Measurements from ENCODE around the gene MNDA.
A peak's percentile ranks its signal among the peaks of the same experiment; 100 is the strongest.

Gene MNDA

GRCh38 chr1:158818975-158819431 is 12.1 kb upstream of the MNDA start:
- no peaks in the 10 kb centered on the region for H4K20me1 ChIP-seq (ENCODE audit: insufficient read depth, low read length, poor library complexity, severe bottlenecking)
- peak overlapping the region; percentile 50 for H3K4me2 ChIP-seq (ENCODE audit: low read depth, low read length, poor library complexity, severe bottlenecking)
- H3K4me1 ChIP-seq (ENCODE audit: insufficient read depth, low read length, poor library complexity, severe bottlenecking): peaks cover 30% of the 10 kb centered on the region
- H3K9me2 ChIP-seq (replicated peaks; ENCODE audit: low read depth, low read length): no peaks in the 10 kb centered on the region
- H3F3A ChIP-seq (ENCODE audit: low read depth): no peaks in the 10 kb centered on the region
- no peaks in the 10 kb centered on the region for H3K36me3 ChIP-seq (ENCODE audit: insufficient read depth, low read length)
- peak overlapping the region; percentile 44 for H2AFZ ChIP-seq (ENCODE audit: low read length)
- no peaks in the 10 kb centered on the region for H3K27me3 ChIP-seq (ENCODE audit: insufficient read depth, low read length, poor library complexity, severe bottlenecking)
- no peaks in the 10 kb centered on the region for H3K9me3 ChIP-seq (ENCODE audit: insufficient read depth, low read depth, low read length)
- no peaks in the 10 kb centered on the region for H3K79me2 ChIP-seq (ENCODE audit: insufficient read depth, low read length)
- TF ChIP-seq EZH2phosphoT487 (IDR thresholded peaks at IDR 0.05; ENCODE audit: borderline replicate concordance): no peak
- TF ChIP-seq CTCF (conservative IDR thresholded peaks at IDR 0.05; ENCODE audit: low read length): no peak
- peak overlapping the region; percentile 22 for H3K9ac ChIP-seq (ENCODE audit: low read depth, low read length, poor library complexity, severe bottlenecking)
- peak overlapping the region; percentile 45 for H3K4me3 ChIP-seq (ENCODE audit: low read length, poor library complexity, severe bottlenecking)

GRCh38 chr1:158819461-158820443 is 11.4 kb upstream of the MNDA start:
- Histone ChIP-seq H3K9me2 (replicated peaks; ENCODE audit: low read depth, low read length) (no peaks in the 10 kb centered on the region), H3K27me3 (ENCODE audit: insufficient read depth, low read length, poor library complexity, severe bottlenecking) (no peaks in the 10 kb centered on the region), H3K4me1 (ENCODE audit: insufficient read depth, low read length, poor library complexity, severe bottlenecking) (peaks cover 30% of the 10 kb centered on the region), H3K9ac (ENCODE audit: low read depth, low read length, poor library complexity, severe bottlenecking) (peak overlapping the region; percentile 22), H2AFZ (ENCODE audit: low read length) (peak overlapping the region; percentile 44), H3K36me3 (ENCODE audit: insufficient read depth, low read length) (no peaks in the 10 kb centered on the region), H4K20me1 (ENCODE audit: insufficient read depth, low read length, poor library complexity, severe bottlenecking) (no peaks in the 10 kb centered on the region), H3K79me2 (ENCODE audit: insufficient read depth, low read length) (no peaks in the 10 kb centered on the region), H3K9me3 (ENCODE audit: insufficient read depth, low read depth, low read length) (no peaks in the 10 kb centered on the region), H3K4me3 (ENCODE audit: low read length, poor library complexity, severe bottlenecking) (peak overlapping the region; percentile 45), H3K4me2 (ENCODE audit: low read depth, low read length, poor library complexity, severe bottlenecking) (peak overlapping the region; percentile 50), H3F3A (ENCODE audit: low read depth) (no peaks in the 10 kb centered on the region)
- no peak for TF ChIP-seq CTCF (conservative IDR thresholded peaks at IDR 0.05; ENCODE audit: low read length)
- no peak for TF ChIP-seq EZH2phosphoT487 (IDR thresholded peaks at IDR 0.05; ENCODE audit: borderline replicate concordance)

GRCh38 chr1:158821723-158822122 is 9.4 kb upstream of the MNDA start:
- TF ChIP-seq CTCF (conservative IDR thresholded peaks at IDR 0.05; ENCODE audit: low read length): no peak
- no peak for TF ChIP-seq EZH2phosphoT487 (IDR thresholded peaks at IDR 0.05; ENCODE audit: borderline replicate concordance)
- no peak overlapping the region for H3K9ac ChIP-seq (ENCODE audit: low read depth, low read length, poor library complexity, severe bottlenecking)
- no peaks in the 10 kb centered on the region for H4K20me1 ChIP-seq (ENCODE audit: insufficient read depth, low read length, poor library complexity, severe bottlenecking)
- H3K27me3 ChIP-seq (ENCODE audit: insufficient read depth, low read length, poor library complexity, severe bottlenecking): no peaks in the 10 kb centered on the region
- H3K4me3 ChIP-seq (ENCODE audit: low read length, poor library complexity, severe bottlenecking): no peak overlapping the region
- H3K4me2 ChIP-seq (ENCODE audit: low read depth, low read length, poor library complexity, severe bottlenecking): no peak overlapping the region
- H3K79me2 ChIP-seq (ENCODE audit: insufficient read depth, low read length): no peaks in the 10 kb centered on the region
- no peaks in the 10 kb centered on the region for H3K36me3 ChIP-seq (ENCODE audit: insufficient read depth, low read length)
- H3K9me3 ChIP-seq (ENCODE audit: insufficient read depth, low read depth, low read length): no peaks in the 10 kb centered on the region
- peaks cover 30% of the 10 kb centered on the region for H3K4me1 ChIP-seq (ENCODE audit: insufficient read depth, low read length, poor library complexity, severe bottlenecking)
- H3K9me2 ChIP-seq (replicated peaks; ENCODE audit: low read depth, low read length): no peaks in the 10 kb centered on the region
- no peaks in the 10 kb centered on the region for H3F3A ChIP-seq (ENCODE audit: low read depth)
- no peak overlapping the region for H2AFZ ChIP-seq (ENCODE audit: low read length)

All from Loucy (cell line).